GM21390 (cell line): Measurements from ENCODE around the gene CNTNAP2.
"Not testable (repeated sequence)": the region's sequence is repeated elsewhere in the genome, so short reads cannot be mapped to it uniquely, and the experiment has no call there.

Experiments
- ATAC-seq: cut with Tn5 transposase; IDR thresholded peaks from one replicate; pipeline ENCODE4 v1.9.1; 2021; ENCODE audit not compliant: unreplicated experiment

CNTNAP2 gene

DNA sequence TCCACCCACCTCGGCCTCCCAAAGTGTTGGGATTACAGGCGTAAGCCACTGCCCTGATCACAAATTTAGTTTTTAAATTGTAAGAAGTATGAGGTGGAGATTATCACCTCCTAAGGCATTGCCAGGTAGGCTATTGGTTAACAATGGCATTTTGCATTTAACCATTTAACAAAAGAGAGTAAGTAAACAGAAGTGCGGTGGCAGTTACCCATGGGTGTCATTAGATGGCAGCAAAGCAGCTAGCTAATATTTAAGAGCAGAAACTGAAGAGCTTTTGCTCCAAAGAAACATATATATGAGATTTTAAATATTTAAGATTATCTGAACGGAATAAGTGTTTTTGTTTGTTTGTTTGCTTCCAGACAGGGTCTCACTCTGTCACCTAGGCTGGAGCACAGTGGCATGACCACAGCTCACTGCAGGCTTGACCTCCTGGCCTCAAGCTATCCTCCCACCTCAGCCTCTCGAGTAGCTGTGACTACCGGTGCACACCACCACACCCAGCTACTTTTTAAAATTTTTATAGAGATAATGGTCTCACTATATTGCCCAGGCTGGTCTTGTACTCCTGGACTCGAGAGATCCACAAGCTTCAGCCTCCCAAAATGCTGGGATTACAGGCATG lies 2148.4 kb downstream of the CNTNAP2 start:
- no peak for ATAC-seq

DNA sequence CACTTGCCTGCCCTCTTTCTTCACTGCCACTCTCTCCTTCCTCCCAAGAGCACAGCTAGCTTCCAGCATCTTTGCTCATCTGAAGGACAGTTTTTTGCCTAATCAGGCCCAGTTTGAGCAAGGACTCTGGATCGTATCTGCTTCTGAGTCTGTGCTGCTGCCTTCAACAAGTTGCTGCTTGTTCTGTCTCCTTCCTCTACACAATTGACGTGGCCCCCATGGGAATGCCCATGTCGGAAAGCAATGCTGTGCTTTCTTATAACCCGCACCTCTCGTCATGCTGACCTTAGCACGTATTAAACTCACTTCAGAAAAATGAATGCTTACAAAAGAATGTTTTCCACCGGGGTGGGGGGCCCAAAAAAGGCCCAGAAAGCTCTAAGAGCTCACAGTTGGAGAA lies 2149.3 kb downstream of the CNTNAP2 start:
- ATAC-seq = no peak

GRCh38 chr7:148266795-148267194 lies 2150.2 kb downstream of the CNTNAP2 start:
- no peak for ATAC-seq

- ATAC-seq = no peak
Observed at GRCh38 chr7:148270576-148270975, 2154.0 kb downstream of the CNTNAP2 start.

- no peak for ATAC-seq
Observed at GRCh38 chr7:148274118-148274517, 2157.5 kb downstream of the CNTNAP2 start.

GRCh38 chr7:148275359-148275890 lies 2158.8 kb downstream of the CNTNAP2 start:
- no peak for ATAC-seq

GRCh38 chr7:148276314-148277041 lies 2159.9 kb downstream of the CNTNAP2 start:
- no peak for ATAC-seq

DNA sequence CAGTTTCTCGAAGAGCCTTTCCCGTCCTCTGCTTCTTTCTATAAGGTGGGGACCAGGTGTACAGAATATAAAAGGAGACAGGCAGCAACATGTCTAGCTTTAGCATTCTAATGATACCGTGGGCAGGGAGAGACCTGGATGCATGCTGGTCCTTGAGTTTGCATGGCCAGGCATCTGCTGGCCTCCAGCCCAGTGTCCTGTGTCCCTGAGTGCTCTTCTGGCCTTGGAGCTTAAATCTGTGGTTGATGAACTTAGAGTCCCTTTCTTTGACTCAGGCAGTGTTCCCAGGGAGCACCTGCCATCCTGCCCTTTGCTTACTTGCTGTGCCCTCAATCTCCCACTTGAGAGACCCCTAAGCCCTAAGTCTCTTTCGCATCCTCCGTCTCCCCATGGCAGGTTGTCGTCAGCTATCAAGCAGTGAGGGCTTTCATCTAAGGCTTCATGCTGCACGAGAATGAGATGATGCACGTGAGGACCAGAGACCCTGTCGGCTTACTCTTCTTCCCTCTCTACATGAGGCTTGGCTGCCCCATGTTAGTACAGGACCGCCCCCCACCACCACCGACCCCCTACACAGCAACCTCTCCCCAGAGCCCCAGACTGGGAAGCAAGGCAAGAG lies 2160.6 kb downstream of the CNTNAP2 start:
- no peak for ATAC-seq

DNA sequence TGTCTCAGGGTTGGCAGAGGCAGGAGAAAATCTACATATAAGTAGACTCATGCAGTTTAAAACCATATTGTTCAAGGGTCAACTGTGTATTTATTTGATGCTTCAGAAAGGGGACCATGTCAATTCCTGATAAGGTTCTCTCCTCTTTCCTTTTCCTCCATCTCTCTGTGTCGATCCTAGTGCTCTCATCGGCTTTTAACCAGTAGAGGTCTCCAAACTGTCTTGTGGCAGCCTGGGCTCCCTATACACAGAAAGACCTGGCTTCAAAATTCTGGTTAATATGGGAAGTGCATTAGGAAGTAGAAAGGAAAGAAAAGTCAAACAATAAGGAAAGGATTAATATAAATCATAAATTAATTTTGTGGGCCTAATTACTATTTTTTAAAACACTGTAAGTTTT lies 2169.5 kb downstream of the CNTNAP2 start:
- ATAC-seq = no peak

DNA sequence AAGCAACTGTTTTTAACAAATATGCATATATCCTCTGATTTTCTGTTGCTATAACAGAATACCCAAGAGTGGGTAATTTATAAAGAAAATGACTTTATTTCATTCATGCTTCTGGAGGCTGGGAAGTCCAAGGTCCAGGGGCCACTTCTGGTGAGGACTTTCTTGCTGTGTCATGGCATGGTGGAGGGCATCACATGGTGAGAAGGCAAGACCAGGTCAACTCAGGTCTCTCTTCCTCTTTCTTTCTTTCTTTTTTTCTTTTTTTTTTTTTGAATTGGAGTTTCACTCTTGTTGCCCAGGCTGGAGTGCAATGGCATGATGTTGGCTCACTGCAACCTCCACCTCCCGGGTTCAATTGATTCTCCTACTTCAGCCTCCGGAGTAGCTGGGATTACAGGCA lies 2170.9 kb downstream of the CNTNAP2 start:
- no peak for ATAC-seq

GRCh38 chr7:148288592-148289151 lies 2172.1 kb downstream of the CNTNAP2 start:
- ATAC-seq = no peak

DNA sequence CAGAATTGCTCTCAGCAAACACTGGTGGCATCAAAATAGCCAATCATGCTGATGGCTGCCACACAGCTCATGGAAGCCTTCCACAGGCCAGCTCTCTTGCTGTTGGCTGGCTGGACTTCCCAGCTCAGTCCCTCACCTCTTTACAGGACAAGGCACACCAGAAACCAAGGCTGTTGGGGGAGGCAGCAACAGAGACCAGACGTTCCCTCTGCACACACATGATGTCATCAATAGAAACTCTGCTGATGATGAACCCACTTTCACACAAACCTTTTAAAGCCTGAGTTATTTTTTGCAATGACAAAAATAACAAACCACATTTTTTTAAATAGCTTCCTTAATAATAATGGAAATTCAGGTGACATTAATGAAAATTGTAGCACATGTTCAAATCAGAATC lies 2173.0 kb downstream of the CNTNAP2 start:
- peak; percentile 91 for ATAC-seq

- ATAC-seq = no peak
Observed at GRCh38 chr7:148290538-148290937, 2173.9 kb downstream of the CNTNAP2 start.

- ATAC-seq = no peak
Observed at GRCh38 chr7:148291799-148292198, 2175.2 kb downstream of the CNTNAP2 start.

DNA sequence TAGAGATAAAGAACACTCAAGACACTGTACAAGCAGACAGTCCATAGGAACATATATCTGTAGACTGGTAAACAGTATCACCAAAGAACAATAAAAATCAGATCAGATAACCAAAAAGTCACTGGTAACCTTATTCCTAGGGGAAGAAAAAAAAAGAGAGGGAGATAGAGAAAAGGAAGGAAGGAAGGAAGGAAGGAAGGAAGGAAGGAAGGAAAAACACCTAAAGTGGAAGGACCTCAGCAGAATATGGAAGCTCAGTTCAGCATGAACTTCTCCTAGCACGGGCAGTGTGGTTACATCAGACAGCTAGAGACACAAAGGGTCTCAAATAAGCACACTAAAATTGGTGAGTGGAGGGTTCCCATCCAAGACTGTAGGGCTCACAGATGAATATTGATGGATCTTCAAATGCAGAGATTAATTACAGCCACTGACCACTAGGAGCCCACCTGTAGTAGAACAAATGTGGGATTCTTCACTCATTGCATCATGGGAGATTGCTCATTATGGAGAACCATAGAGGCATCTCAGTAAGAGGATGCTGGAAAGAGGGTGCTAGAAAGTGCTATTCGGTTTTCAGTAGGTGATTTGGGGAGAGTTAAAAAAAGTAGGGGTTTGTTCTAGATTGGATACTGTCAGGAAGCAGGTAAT lies 2180.5 kb downstream of the CNTNAP2 start:
- no peak for ATAC-seq

DNA sequence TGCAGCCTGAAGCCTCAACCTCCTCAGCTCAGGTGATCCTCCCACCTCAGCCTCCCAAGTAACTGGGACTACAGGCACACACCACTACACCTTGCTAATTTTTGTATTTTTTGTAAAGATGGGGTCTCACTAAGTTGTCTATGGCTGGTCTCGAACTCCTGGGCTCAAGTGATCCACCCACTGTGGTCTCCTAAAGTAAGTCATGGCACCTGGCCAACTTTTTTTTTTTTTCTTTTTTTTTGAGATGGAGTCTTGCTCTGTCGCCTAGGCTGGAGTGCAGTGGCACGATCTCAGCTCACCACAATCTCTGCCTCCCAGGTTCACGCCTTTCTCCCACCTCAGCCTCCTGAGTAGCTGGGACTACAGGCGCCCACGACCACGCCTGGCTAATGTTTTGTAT lies 2182.2 kb downstream of the CNTNAP2 start:
- ATAC-seq = not testable (repeated sequence)

DNA sequence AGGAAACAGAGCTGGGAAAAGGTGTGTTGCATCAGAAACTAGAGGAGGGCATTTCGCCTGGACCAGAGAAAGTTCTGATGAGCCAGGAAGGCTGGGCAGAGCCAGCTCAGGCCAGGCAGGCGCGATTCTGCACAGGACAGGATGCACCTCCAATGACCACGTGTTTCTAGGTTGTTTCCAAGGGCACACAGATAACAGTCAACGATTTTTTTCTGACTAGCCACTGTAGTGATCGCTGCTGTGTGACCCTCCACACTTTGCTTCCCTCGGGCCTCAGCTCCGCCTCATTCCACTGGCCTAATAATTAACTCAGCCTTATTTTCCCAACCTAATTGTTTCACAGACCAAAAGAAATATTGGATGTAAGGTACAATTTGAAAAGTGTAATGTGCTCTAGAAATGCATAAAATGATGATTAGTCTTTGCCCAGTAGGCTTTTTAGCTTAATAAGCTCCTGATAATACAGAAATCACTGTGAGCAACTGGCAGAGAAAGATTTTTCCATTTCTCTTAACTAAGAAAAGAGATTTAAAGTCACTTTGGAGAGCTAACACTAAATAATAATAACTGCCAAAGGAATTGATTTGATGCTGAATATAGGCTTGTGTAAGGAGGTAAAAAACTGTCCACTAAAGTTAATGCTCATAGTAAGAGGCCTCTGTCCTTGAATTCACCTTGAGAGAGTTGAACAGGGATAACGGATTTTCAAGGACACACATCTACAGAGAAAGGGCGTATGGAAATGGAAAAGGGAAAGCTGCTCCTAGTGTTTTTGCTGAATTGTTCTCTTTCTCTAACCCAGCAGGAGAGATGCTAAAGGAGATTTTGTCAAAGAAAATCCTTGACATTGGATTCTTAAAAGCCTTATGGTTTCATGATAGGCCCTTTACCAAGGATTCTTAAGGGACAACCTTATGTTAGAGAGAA lies 2183.0 kb downstream of the CNTNAP2 start:
- ATAC-seq = no peak

DNA sequence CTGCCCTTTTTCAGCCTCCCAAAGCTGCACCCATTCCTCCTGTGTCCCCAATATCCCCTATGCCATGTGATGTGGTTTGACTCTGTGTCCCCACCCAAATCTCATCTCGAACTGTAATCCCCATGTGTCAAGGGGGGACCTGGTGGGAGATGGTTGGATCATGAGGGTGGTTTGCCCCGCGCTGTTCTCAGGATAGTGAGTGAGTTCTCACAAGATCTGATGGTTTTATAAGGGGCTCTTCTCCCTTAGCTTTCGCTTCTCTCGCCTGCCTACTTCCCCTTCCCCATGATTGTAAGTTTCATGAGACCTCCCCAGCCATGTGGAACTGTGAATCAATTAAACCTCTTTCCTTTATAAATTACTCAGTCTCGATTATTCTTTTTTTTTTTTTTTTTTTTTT lies 2185.8 kb downstream of the CNTNAP2 start:
- not testable (repeated sequence) for ATAC-seq

DNA sequence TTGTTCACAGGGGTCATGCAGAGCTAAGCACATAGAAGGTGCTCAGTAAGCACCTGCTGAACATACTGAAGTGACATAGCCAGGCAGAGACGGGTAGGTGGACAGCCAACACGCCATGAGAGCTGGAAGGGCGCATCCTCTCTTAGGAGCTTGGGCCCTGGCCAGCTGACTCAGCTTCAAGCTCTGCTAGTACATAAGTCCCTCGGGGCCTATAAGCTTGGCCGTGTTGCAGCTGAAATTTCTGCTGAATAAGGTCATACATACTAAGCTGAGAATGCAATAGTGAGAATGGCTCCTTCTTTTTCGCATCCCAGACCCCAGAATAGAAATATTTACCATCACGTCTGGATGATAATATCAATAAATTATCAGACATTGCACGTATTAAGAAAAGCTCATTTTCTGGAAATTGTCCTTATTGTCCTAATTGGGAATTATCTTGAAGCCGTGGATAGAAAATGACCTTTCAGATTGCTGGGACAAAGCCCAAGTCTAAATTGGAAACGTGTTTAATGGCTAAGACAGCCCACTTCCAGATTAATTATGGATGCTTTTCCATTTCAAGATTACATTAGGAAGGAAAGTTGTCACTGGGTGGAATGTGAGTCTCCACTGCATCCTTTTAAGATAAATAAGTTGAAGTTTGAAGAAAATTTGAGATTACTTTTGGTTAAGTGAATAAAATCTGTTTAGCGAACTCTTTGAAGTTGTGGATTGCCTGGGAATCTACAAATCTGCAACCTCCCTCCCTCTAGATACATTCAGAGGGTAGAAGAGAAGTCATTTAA lies 2186.9 kb downstream of the CNTNAP2 start:
- ATAC-seq = no peak

DNA sequence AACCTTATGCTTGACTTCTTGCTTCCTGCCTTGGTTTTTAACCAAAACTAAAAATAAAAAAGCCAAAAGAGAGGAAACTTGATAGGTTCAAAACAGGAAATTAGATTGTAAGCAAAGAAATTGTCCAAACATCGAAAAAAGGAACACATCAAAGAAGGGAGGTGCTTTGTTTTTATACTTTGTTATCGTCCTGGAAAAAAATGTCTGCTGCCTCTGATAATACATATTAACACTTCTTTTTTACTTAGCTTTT lies 2187.4 kb downstream of the CNTNAP2 start:
- no peak for ATAC-seq
